ENCODE data around the gene FCER2. TPM values are rescaled to one million over a fixed set of nuclear protein-coding genes. Genes with fewer than 3 reads are reported as not detected.

The FCER2 gene
- total RNA-seq, 1 donor from 2014 or later = not detected

DNA sequence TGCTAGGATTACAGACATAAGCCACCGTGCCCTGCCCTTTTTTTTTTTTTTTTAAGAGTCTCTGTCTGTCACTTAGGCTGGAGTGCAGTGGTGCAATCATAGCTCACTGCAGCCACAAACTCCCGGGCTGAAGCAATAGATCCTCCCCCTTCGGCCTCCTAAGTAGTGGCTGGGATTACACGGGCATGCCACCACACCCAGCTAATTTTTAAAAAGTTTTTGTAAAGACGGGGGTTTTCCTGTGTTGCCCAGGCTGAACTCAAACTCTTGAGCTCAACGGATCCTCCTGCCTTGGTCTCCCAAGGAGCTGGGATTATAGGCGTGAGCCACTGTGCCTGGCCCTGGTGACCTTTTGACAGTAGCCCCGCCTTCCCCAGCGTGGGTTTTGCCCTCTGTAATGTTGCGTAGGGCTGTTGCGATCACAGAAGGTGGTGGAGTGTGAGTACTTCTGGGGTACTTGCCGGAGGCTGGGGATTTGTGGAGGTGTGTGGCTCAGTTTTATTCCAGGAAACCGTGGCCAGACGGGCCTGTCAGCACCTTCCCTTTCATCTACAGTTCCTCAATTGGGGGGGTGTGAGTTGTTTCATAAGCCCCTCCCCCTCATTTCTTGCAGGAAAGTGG, 44.7 kb downstream of the FCER2 start:
- Mint-ChIP-seq H3K27me3 (ENCODE audit: unreplicated experiment) (peaks cover 7% of the 10 kb centered on the region), H3K4me3 (ENCODE audit: unreplicated experiment) (no peak overlapping the region), H3K27ac (ENCODE audit: unreplicated experiment) (no peak overlapping the region), H3K36me3 (ENCODE audit: unreplicated experiment) (peaks cover 4% of the 10 kb centered on the region), H3K9me3 (ENCODE audit: unreplicated experiment) (peaks cover 6% of the 10 kb centered on the region), H3K4me1 (ENCODE audit: low read depth, unreplicated experiment) (peaks cover 5% of the 10 kb centered on the region)
- TF ChIP-seq, protein P1, sequence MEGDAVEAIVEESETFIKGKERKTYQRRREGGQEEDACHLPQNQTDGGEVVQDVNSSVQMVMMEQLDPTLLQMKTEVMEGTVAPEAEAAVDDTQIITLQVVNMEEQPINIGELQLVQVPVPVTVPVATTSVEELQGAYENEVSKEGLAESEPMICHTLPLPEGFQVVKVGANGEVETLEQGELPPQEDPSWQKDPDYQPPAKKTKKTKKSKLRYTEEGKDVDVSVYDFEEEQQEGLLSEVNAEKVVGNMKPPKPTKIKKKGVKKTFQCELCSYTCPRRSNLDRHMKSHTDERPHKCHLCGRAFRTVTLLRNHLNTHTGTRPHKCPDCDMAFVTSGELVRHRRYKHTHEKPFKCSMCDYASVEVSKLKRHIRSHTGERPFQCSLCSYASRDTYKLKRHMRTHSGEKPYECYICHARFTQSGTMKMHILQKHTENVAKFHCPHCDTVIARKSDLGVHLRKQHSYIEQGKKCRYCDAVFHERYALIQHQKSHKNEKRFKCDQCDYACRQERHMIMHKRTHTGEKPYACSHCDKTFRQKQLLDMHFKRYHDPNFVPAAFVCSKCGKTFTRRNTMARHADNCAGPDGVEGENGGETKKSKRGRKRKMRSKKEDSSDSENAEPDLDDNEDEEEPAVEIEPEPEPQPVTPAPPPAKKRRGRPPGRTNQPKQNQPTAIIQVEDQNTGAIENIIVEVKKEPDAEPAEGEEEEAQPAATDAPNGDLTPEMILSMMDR (IDR thresholded peaks at IDR 0.05; ENCODE audit: partially characterized antibody, unreplicated experiment) = no peak
- DNase-seq = no peak

DNA sequence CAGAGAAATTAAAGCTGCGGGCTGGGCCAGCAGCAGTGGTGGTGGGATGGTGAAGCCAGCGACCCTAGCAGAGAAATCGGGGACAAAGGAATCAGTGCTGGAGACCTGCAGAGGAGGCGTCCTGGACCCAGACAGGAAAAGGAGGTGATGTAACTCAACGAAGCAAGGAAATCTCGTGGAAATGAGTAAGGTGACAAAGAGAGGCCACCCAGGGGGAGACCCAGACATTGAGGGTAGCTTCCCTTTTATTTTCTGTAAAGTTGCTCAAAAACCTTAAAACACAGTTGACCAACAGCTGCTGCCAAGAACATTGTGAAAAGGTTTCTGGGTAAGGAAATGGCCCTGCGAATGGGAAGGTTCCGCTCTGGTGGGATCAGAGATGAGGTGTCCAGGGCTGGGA, 46.4 kb downstream of the FCER2 start:
- Mint-ChIP-seq H3K4me1 (ENCODE audit: low read depth, unreplicated experiment) (peaks cover 6% of the 10 kb centered on the region), H3K4me3 (ENCODE audit: unreplicated experiment) (no peak overlapping the region), H3K27ac (ENCODE audit: unreplicated experiment) (no peak overlapping the region), H3K27me3 (ENCODE audit: unreplicated experiment) (peaks cover 9% of the 10 kb centered on the region), H3K9me3 (ENCODE audit: unreplicated experiment) (peaks cover 8% of the 10 kb centered on the region), H3K36me3 (ENCODE audit: unreplicated experiment) (peaks cover 4% of the 10 kb centered on the region)
- DNase-seq = no peak
- TF ChIP-seq, protein P1 (IDR thresholded peaks at IDR 0.05; ENCODE audit: partially characterized antibody, unreplicated experiment) = no peak

DNA sequence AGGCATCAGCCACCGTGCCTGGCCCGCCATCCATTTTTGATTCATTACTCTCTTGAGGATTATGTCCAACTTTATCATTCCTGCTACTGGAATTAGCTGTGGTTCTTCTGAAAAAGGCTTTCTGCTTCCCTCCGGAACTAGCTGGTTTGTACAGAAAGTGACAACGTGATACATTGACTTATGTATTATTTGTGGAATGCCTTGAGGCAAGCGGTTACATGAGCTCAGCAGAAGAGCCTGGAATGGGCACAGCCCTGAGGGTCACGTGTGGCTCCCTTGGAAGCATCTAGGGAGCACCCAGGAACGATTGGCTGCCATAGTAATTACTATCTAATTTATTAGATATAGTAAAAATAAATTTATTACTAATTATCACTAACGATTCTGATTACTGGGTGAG, 47.5 kb downstream of the FCER2 start:
- H3K9me3 Mint-ChIP-seq (ENCODE audit: unreplicated experiment) = peaks cover 8% of the 10 kb centered on the region
- DNase-seq = no peak
- no peak overlapping the region for H3K4me3 Mint-ChIP-seq (ENCODE audit: unreplicated experiment)
- peaks cover 6% of the 10 kb centered on the region for H3K4me1 Mint-ChIP-seq (ENCODE audit: low read depth, unreplicated experiment)
- H3K27me3 Mint-ChIP-seq (ENCODE audit: unreplicated experiment) = peaks cover 11% of the 10 kb centered on the region
- H3K36me3 Mint-ChIP-seq (ENCODE audit: unreplicated experiment) = peaks cover 4% of the 10 kb centered on the region
- TF ChIP-seq, protein P1 (IDR thresholded peaks at IDR 0.05; ENCODE audit: partially characterized antibody, unreplicated experiment) = no peak
- no peak overlapping the region for H3K27ac Mint-ChIP-seq (ENCODE audit: unreplicated experiment)

DNA sequence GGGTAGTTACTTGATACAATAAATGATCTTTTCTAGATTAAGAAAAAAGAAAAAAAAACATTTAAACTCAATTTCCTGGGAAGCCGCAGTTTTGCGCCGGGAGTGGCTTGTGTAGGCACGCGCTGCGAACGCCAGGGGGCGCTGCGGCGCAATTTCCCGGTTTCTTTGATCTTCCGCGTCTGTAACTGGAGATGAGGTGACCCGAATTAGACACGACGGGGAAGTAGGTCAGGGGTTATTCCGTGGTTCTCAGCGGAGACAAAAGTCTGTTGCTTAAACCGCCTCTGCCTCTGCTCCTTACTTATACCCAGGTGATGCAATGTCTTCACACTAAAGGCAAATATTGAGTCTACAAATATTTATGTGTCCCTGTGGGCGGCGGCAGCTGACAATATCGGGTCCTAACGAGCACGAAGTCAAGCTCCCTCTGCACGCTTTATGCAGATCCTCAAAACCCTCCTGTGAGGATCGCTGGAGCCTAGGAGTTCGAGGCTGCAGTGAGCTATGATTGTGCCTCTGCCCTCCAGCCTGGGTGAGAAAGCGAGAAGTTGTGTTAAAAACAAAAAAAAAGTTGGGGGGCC, 49.8 kb downstream of the FCER2 start:
- peak overlapping the region; percentile 52 for H3K4me3 Mint-ChIP-seq (ENCODE audit: unreplicated experiment)
- TF ChIP-seq, protein P1 (IDR thresholded peaks at IDR 0.05; ENCODE audit: partially characterized antibody, unreplicated experiment) = peak; percentile 99
- H3K4me1 Mint-ChIP-seq (ENCODE audit: low read depth, unreplicated experiment) = peaks cover 6% of the 10 kb centered on the region
- H3K27me3 Mint-ChIP-seq (ENCODE audit: unreplicated experiment) = peaks cover 11% of the 10 kb centered on the region
- peaks cover 4% of the 10 kb centered on the region for H3K36me3 Mint-ChIP-seq (ENCODE audit: unreplicated experiment)
- H3K27ac Mint-ChIP-seq (ENCODE audit: unreplicated experiment) = peak overlapping the region; percentile 48
- DNase-seq = peak; percentile 89
- H3K9me3 Mint-ChIP-seq (ENCODE audit: unreplicated experiment) = peaks cover 8% of the 10 kb centered on the region

DNA sequence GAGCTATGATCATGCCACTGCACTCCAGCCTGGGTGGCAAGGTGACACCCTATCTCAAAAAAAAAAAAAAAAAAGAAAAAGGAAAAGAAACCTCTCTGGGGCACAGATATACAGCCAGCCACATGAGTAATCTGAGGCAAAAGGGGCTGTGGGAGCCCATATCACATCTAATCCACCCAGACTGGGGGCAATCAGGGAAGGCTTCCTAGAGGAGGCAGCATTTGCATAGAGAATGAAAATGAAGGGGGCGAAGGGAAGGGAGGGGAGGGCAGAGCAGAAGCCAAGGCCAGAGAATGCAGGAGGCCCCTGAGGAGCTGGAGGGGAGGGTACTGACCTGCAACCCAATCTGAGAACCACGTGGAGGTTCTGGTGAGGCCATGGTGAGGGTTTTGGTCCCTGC, 51.8 kb downstream of the FCER2 start:
- Mint-ChIP-seq H3K36me3 (ENCODE audit: unreplicated experiment) (peaks cover 4% of the 10 kb centered on the region), H3K4me1 (ENCODE audit: low read depth, unreplicated experiment) (peaks cover 9% of the 10 kb centered on the region), H3K27me3 (ENCODE audit: unreplicated experiment) (peaks cover 14% of the 10 kb centered on the region), H3K4me3 (ENCODE audit: unreplicated experiment) (no peak overlapping the region), H3K27ac (ENCODE audit: unreplicated experiment) (no peak overlapping the region), H3K9me3 (ENCODE audit: unreplicated experiment) (peaks cover 8% of the 10 kb centered on the region)
- TF ChIP-seq, protein P1 (IDR thresholded peaks at IDR 0.05; ENCODE audit: partially characterized antibody, unreplicated experiment) = no peak
- no peak for DNase-seq
